ENCODE data around the gene MTG2.

MTG2 gene

GRCh38 chr20:62252342-62252966, 69.6 kb downstream of the MTG2 start:
- Histone ChIP-seq H3K27ac (ENCODE audit: low read depth, low read length) (no peak overlapping the region), H3K27me3 (ENCODE audit: insufficient read depth, low read length) (no peaks in the 10 kb centered on the region), H3K4me3 (ENCODE audit: low read length) (no peak overlapping the region), H3K9ac (ENCODE audit: low read depth, low read length) (no peak overlapping the region), H3K36me3 (ENCODE audit: insufficient read depth, low read length) (0 out of 2 replicates have a peak, but pooled peaks cover 6% of the 10 kb centered on the region), H3K9me3 (ENCODE audit: insufficient read depth, low read depth, low read length) (no peaks in the 10 kb centered on the region), H3K4me1 (ENCODE audit: insufficient read depth, low read length) (peaks cover 4% of the 10 kb centered on the region; the same call in 1 of the 2 replicates)
- 95% methylated on average over 26 of the region's 26 CpGs for WGBS

Data from HUES64 (cell line).